Lower lobe of right lung (tissue), 2 donors: ENCODE data around the gene HMSD. TPM values are rescaled to one million over a fixed set of nuclear protein-coding genes. Genes with fewer than 3 reads are reported as not detected.
A peak's percentile ranks its signal among the peaks of the same experiment; 100 is the strongest.

Experiments
- ATAC-seq, 2 donors: fragments of 200-7000 bp; cut with Tn5 transposase; one replicate each; pipeline ENCODE4 v1.9.1; 2020 to 2022; ENCODE audit warnings: mild to moderate bottlenecking in 2 of 2, moderate library complexity in 2 of 2
- DNase-seq: peaks from one replicate; pipeline ENCODE4 v3.0.0-alpha.2; 2020
- H3K27ac ChIP-seq: fragments of 200-600 bp; one replicate; pipeline ENCODE4 v1.8.0; 2022
- H3K27me3 ChIP-seq: fragments of 200-600 bp; one replicate; pipeline ENCODE4 v1.8.0; 2022; ENCODE audit warnings: low read depth
- H3K36me3 ChIP-seq: fragments of 200-600 bp; one replicate; pipeline ENCODE4 v1.8.0; 2022; ENCODE audit warnings: mild to moderate bottlenecking
- H3K4me1 ChIP-seq: fragments of 200-600 bp; one replicate; pipeline ENCODE4 v1.8.0; 2022
- H3K4me3 ChIP-seq: fragments of 200-600 bp; one replicate; pipeline ENCODE4 v1.8.0; 2022; ENCODE audit warnings: mild to moderate bottlenecking
- H3K9me3 ChIP-seq: fragments of 200-600 bp; one replicate; pipeline ENCODE4 v1.8.0; 2022
- CTCF ChIP-seq: fragments of 200-600 bp; IDR thresholded peaks from one replicate; pipeline ENCODE4 v1.8.0; 2022; ENCODE audit warnings: antibody characterized with exemption, mild to moderate bottlenecking
- intact Hi-C: fragments of 100-400 bp; cut with DNase I; formaldehyde crosslinking; loops from one replicate; pipeline ENCODE4 v1.11.0; 2022
- total RNA-seq: library from RNA; stranded (reverse); fragmentation: NEBNext Ultra II Directional; extraction: Animal tissue kit (Norgen Biotek cat#: 25700); gene quantifications from one replicate; pipeline ENCODE4 v1.2.1, GENCODE V29; 2021
- donor health status: DM: no; HTN: yes; CAD: no; lungs with severe emphysema.

HMSD gene
- total RNA-seq, 1 donor from 2014 or later: 1.6 TPM

- Histone ChIP-seq H3K36me3 (no peaks in the 10 kb centered on the region), H3K27ac (peak within 1 kb of the TSS; percentile 99), H3K4me1 (peaks cover 22% of the 10 kb centered on the region), H3K4me3 (peak within 1 kb of the TSS; percentile 68), H3K9me3 (no peaks in the 10 kb centered on the region), H3K27me3 (no peaks in the 10 kb centered on the region)
- intact Hi-C loops: no loop called here
- ATAC-seq (peak; percentile 97 to 99), DNase-seq (peak; percentile 95)
- no peak for TF ChIP-seq CTCF
Measured at GRCh38 chr18:63969942-63970808, 21.1 kb downstream of the HMSD start, which contains the start of gene SERPINB8. Gene SERPINB8 (plus strand): TSS chr18:63970081. CDS start chr18:63978309, 8,228 bp downstream.

- intact Hi-C loops: no loop called here
- ATAC-seq (peak; percentile 79 to 84), DNase-seq (peak; percentile 79)
- H3K27me3 ChIP-seq: no peaks in the 10 kb centered on the region
- H3K4me1 ChIP-seq: peaks cover 23% of the 10 kb centered on the region
- no peak for TF ChIP-seq CTCF
- peak overlapping the region; percentile 68 for H3K4me3 ChIP-seq
- peak overlapping the region; percentile 99 for H3K27ac ChIP-seq
- H3K9me3 ChIP-seq: no peaks in the 10 kb centered on the region
- H3K36me3 ChIP-seq: no peaks in the 10 kb centered on the region
Measured at GRCh38 chr18:63970809-63971205, 21.7 kb downstream of the HMSD start.

- no peak for ATAC-seq
- no peak for TF ChIP-seq CTCF
- Histone ChIP-seq H3K9me3 (no peaks in the 10 kb centered on the region), H3K4me1 (peaks cover 23% of the 10 kb centered on the region), H3K36me3 (no peaks in the 10 kb centered on the region), H3K27me3 (no peaks in the 10 kb centered on the region), H3K4me3 (peak overlapping the region; percentile 68), H3K27ac (peak overlapping the region; percentile 99)
- DNase-seq: no peak
- intact Hi-C loops: no loop called here
Measured at GRCh38 chr18:63971320-63972001, 22.4 kb downstream of the HMSD start.

GRCh38 chr18:63972002-63972376 is 22.9 kb downstream of the HMSD start:
- DNase-seq (no peak), ATAC-seq (no peak)
- TF ChIP-seq CTCF: no peak
- no peaks in the 10 kb centered on the region for H3K36me3 ChIP-seq
- no peaks in the 10 kb centered on the region for H3K9me3 ChIP-seq
- peaks cover 23% of the 10 kb centered on the region for H3K4me1 ChIP-seq
- intact Hi-C loops: no loop called here
- no peak overlapping the region for H3K27ac ChIP-seq
- no peaks in the 10 kb centered on the region for H3K27me3 ChIP-seq
- H3K4me3 ChIP-seq: no peak overlapping the region

- Histone ChIP-seq H3K9me3 (no peaks in the 10 kb centered on the region), H3K27ac (no peak overlapping the region), H3K36me3 (no peaks in the 10 kb centered on the region), H3K4me1 (peaks cover 25% of the 10 kb centered on the region), H3K27me3 (no peaks in the 10 kb centered on the region), H3K4me3 (no peak overlapping the region)
- intact Hi-C loops: no loop called here
- DNase-seq: no peak
- peak; percentile 20 for TF ChIP-seq CTCF
- ATAC-seq: no peak
Measured at GRCh38 chr18:63974991-63975390, 25.9 kb downstream of the HMSD start.
